Panc1 (cell line): ENCODE data around the gene ATP2A3. TPM values are rescaled to one million over a fixed set of nuclear protein-coding genes. Genes with fewer than 3 reads are reported as not detected.

Experiments
- ATAC-seq: fragments of 200-7000 bp; cut with Tn5 transposase; 2 replicates; pipeline ENCODE4 v1.9.1; 2020; ENCODE audit warnings: mild to moderate bottlenecking, moderate library complexity
- BruUV-seq: library from RNA; stranded (reverse); fragments of 400-500 nt; replicated peaks from 2 replicates; lab custom pipeline; 2021; lab: Mats Ljungman, UMichigan
- CTCF ChIA-PET: fragments of 300-600 bp; sonication (Branson Sonifier 250); formaldehyde crosslinking; loops from one replicate; lab custom pipeline; 2022; ENCODE audit warnings: antibody characterized with exemption; lab: Charles Lee
- POLR2A ChIA-PET: fragments of 300-600 bp; sonication (Branson Sonifier 250); formaldehyde crosslinking; loops from one replicate; lab custom pipeline; 2022; ENCODE audit warnings: antibody characterized with exemption; lab: Charles Lee
- DNase-seq: peaks from one replicate; pipeline ENCODE4 v3.0.0-alpha.2; 2010; ENCODE audit warnings: low read depth, low spot score
- H3K27ac ChIP-seq: 2 replicates; pipeline ENCODE4 v1.5.1; 2011; ENCODE audit warnings: mild to moderate bottlenecking, low read length, inconsistent platforms
- H3K27me3 ChIP-seq: fragments of 200-500 bp; sonication (Bioruptor generic); 2 replicates; pipeline ENCODE4 v1.6.0; 2014; ENCODE audit warnings: low read length, inconsistent platforms; ENCODE audit not compliant: control insufficient read depth, insufficient read depth
- H3K36me3 ChIP-seq: fragments of 200-500 bp; sonication (Bioruptor generic); 2 replicates; pipeline ENCODE4 v1.5.1; 2014; ENCODE audit warnings: inconsistent platforms, mild to moderate bottlenecking, low read length, moderate library complexity; ENCODE audit not compliant: control insufficient read depth, insufficient read depth
- H3K4me1 ChIP-seq: 2 replicates; pipeline ENCODE4 v1.5.1; 2011; ENCODE audit warnings: inconsistent platforms, mild to moderate bottlenecking, low read length, moderate library complexity; ENCODE audit not compliant: control insufficient read depth, insufficient read depth
- H3K4me3 ChIP-seq, 2 experiments: 2 replicates each; pipeline ENCODE4 v1.5.1; 2011 to 2012; ENCODE audit warnings: low read depth in 2 of 2, low read length in 2 of 2, mild to moderate bottlenecking in 2 of 2, inconsistent platforms in 1 of 2, moderate library complexity in 1 of 2
- H3K9me3 ChIP-seq: fragments of 200-500 bp; sonication (Bioruptor generic); 2 replicates; pipeline ENCODE4 v1.5.1; 2014; ENCODE audit warnings: low read depth, mild to moderate bottlenecking, inconsistent platforms, low read length, moderate library complexity; ENCODE audit not compliant: control insufficient read depth, insufficient read depth
- CTCF ChIP-seq: fragments of 450-650 bp; IDR thresholded peaks from 2 replicates; pipeline ENCODE4 v1.5.1; 2017; ENCODE audit warnings: mild to moderate bottlenecking
- POLR2AphosphoS5 ChIP-seq: IDR thresholded peaks from 2 replicates; pipeline ENCODE4 v1.6.1; 2012; ENCODE audit warnings: mild to moderate bottlenecking, low read depth, low read length, moderate library complexity
- SIN3A ChIP-seq: IDR thresholded peaks from 2 replicates; pipeline ENCODE4 v1.6.1; 2012; ENCODE audit warnings: low read depth, mild to moderate bottlenecking, low read length, moderate library complexity, borderline replicate concordance; ENCODE audit not compliant: insufficient read depth
- TCF7L2 ChIP-seq: IDR thresholded peaks from 2 replicates; pipeline ENCODE4 v1.6.1; 2011; ENCODE audit warnings: mild to moderate bottlenecking, low read depth, low read length, inconsistent platforms
- in situ Hi-C: cut with HindIII; loops from 2 replicates; pipeline ENCODE4 v1.10.0; 2016; ENCODE audit warnings: low sequenced_read_pairs, low pct_unique_long_range_greater_than_20kb
- intact Hi-C: fragments of 100-400 bp; cut with micrococcal nuclease; formaldehyde crosslinking; loops from one replicate; pipeline ENCODE4 v1.10.0; 2022; ENCODE audit not compliant: unreplicated experiment
- total RNA-seq: library from RNA; stranded (reverse); gene quantifications from one replicate; pipeline ENCODE4 v1.2.1, GENCODE V29; 2021; ENCODE audit not compliant: unreplicated experiment
- TF ChIP-seq, protein P1 (sequence below), 2 experiments: IDR thresholded peaks; 2 replicates each; pipeline ENCODE4 v1.6.1; 2011 to 2012; ENCODE audit warnings: low read depth in 2 of 2, control low read depth in 1 of 2, low read length in 1 of 2, mild to moderate bottlenecking in 1 of 2, moderate library complexity in 1 of 2; ENCODE audit not compliant: insufficient read depth in 1 of 2

Gene ATP2A3
- total RNA-seq, 1 experiment from 2014 or later: 29.7 TPM

DNA sequence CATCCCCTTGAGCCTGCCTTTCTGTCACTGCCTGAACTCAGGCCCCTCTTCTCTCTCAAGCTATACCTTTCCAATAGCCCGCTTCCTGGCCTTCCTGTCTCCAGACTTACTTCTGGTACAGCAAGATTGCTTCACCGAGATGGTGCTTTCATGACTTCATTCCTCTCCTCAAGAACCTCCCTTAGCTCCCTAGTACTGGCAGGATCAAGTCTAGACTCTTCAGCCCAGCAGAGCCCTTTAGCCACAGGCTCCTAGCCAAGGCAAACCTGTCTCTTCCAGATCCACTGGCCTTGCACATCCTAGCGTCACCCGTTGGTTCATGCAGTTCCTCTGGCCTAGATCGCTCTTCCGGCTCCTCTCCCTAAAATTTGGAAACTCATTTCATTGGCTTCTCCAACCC lies 6.4 kb upstream of the ATP2A3 start:
- no peak overlapping the region for H3K4me3 ChIP-seq
- TF ChIP-seq SIN3A (no peak), POLR2AphosphoS5 (no peak), CTCF (no peak), TCF7L2 (no peak)
- TF ChIP-seq, protein P1, sequence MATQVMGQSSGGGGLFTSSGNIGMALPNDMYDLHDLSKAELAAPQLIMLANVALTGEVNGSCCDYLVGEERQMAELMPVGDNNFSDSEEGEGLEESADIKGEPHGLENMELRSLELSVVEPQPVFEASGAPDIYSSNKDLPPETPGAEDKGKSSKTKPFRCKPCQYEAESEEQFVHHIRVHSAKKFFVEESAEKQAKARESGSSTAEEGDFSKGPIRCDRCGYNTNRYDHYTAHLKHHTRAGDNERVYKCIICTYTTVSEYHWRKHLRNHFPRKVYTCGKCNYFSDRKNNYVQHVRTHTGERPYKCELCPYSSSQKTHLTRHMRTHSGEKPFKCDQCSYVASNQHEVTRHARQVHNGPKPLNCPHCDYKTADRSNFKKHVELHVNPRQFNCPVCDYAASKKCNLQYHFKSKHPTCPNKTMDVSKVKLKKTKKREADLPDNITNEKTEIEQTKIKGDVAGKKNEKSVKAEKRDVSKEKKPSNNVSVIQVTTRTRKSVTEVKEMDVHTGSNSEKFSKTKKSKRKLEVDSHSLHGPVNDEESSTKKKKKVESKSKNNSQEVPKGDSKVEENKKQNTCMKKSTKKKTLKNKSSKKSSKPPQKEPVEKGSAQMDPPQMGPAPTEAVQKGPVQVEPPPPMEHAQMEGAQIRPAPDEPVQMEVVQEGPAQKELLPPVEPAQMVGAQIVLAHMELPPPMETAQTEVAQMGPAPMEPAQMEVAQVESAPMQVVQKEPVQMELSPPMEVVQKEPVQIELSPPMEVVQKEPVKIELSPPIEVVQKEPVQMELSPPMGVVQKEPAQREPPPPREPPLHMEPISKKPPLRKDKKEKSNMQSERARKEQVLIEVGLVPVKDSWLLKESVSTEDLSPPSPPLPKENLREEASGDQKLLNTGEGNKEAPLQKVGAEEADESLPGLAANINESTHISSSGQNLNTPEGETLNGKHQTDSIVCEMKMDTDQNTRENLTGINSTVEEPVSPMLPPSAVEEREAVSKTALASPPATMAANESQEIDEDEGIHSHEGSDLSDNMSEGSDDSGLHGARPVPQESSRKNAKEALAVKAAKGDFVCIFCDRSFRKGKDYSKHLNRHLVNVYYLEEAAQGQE (IDR thresholded peaks at IDR 0.05; ENCODE audit: insufficient read depth in 1 of 2, low read depth in 2 of 2, low read length in 1 of 2): no peak
- H3K9me3 ChIP-seq: no peaks in the 10 kb centered on the region
- H3K27ac ChIP-seq: no peak overlapping the region
- DNase-seq (no peak), ATAC-seq (no peak)
- CTCF ChIA-PET: no interaction called here
- no peaks in the 10 kb centered on the region for H3K27me3 ChIP-seq
- POLR2A ChIA-PET: no interaction called here
- intact Hi-C loops (no loop called here), in situ Hi-C loops (no loop called here)
- no peaks in the 10 kb centered on the region for H3K4me1 ChIP-seq
- H3K36me3 ChIP-seq: no peaks in the 10 kb centered on the region
- no TSS peak for BruUV-seq

GRCh38 chr17:3969963-3970362 lies 5.7 kb upstream of the ATP2A3 start:
- no peaks in the 10 kb centered on the region for H3K9me3 ChIP-seq
- POLR2A ChIA-PET: no interaction called here
- TF ChIP-seq POLR2AphosphoS5 (no peak), SIN3A (no peak), CTCF (no peak), TCF7L2 (no peak)
- TF ChIP-seq, protein P1 (IDR thresholded peaks at IDR 0.05; ENCODE audit: insufficient read depth in 1 of 2, low read depth in 2 of 2, low read length in 1 of 2): no peak
- intact Hi-C loops (no loop called here), in situ Hi-C loops (no loop called here)
- H3K27me3 ChIP-seq: no peaks in the 10 kb centered on the region
- ATAC-seq (no peak), DNase-seq (no peak)
- H3K27ac ChIP-seq: no peak overlapping the region
- no TSS peak for BruUV-seq
- H3K36me3 ChIP-seq: no peaks in the 10 kb centered on the region
- no peak overlapping the region for H3K4me3 ChIP-seq
- peaks cover 6% of the 10 kb centered on the region; the same call in 1 of the 2 replicates for H3K4me1 ChIP-seq
- CTCF ChIA-PET: no interaction called here
